IPS-18a (cell line): ENCODE measurements around the gene BRWD1.

ENCODE experiments used
- H3K27ac ChIP-seq: one replicate; pipeline ENCODE4 v1.5.1; 2013; ENCODE audit warnings: low read length
- H3K27me3 ChIP-seq: one replicate; pipeline ENCODE4 v1.6.1; 2013; ENCODE audit warnings: mild to moderate bottlenecking, low read length; ENCODE audit not compliant: control insufficient read depth, insufficient read depth
- H3K36me3 ChIP-seq: one replicate; pipeline ENCODE4 v1.6.1; 2013; ENCODE audit warnings: low read depth, low read length; ENCODE audit not compliant: control insufficient read depth
- H3K4me1 ChIP-seq: one replicate; pipeline ENCODE4 v1.6.1; 2013; ENCODE audit warnings: low read depth, low read length; ENCODE audit not compliant: control insufficient read depth
- H3K4me3 ChIP-seq: one replicate; pipeline ENCODE4 v1.5.1; 2013; ENCODE audit warnings: low read length
- H3K9ac ChIP-seq: one replicate; pipeline ENCODE4 v1.6.1; 2013; ENCODE audit warnings: mild to moderate bottlenecking, low read length, moderate library complexity
- H3K9me3 ChIP-seq: one replicate; pipeline ENCODE4 v1.6.1; 2013; ENCODE audit warnings: low read depth, low read length; ENCODE audit not compliant: control insufficient read depth

The BRWD1 gene

GRCh38 chr21:39216290-39216689 lies 97.1 kb downstream of the BRWD1 start:
- Histone ChIP-seq H3K27me3 (no peaks in the 10 kb centered on the region), H3K9me3 (no peaks in the 10 kb centered on the region), H3K4me3 (no peak overlapping the region), H3K27ac (no peak overlapping the region), H3K9ac (no peak overlapping the region), H3K36me3 (peaks cover 42% of the 10 kb centered on the region), H3K4me1 (no peaks in the 10 kb centered on the region)

- H3K9me3 ChIP-seq, result no peaks in the 10 kb centered on the region
- H3K4me3 ChIP-seq, result no peak overlapping the region
- H3K4me1 ChIP-seq, result no peaks in the 10 kb centered on the region
- peaks cover 54% of the 10 kb centered on the region for H3K36me3 ChIP-seq
- H3K9ac ChIP-seq, result no peak overlapping the region
- H3K27me3 ChIP-seq, result no peaks in the 10 kb centered on the region
- H3K27ac ChIP-seq, result no peak overlapping the region
These were observed 98.4 kb downstream of the BRWD1 start for GRCh38 chr21:39215078-39215477.

GRCh38 chr21:39209334-39209688 lies 104.1 kb downstream of the BRWD1 start:
- no peak overlapping the region for H3K27ac ChIP-seq
- H3K9ac ChIP-seq, result no peak overlapping the region
- H3K4me1 ChIP-seq, result no peaks in the 10 kb centered on the region
- H3K9me3 ChIP-seq, result no peaks in the 10 kb centered on the region
- peaks cover 78% of the 10 kb centered on the region for H3K36me3 ChIP-seq
- H3K27me3 ChIP-seq, result no peaks in the 10 kb centered on the region
- no peak overlapping the region for H3K4me3 ChIP-seq

GRCh38 chr21:39208624-39209333 lies 104.7 kb downstream of the BRWD1 start:
- H3K9me3 ChIP-seq, result no peaks in the 10 kb centered on the region
- H3K27me3 ChIP-seq, result no peaks in the 10 kb centered on the region
- H3K36me3 ChIP-seq, result peaks cover 78% of the 10 kb centered on the region
- no peak overlapping the region for H3K27ac ChIP-seq
- no peaks in the 10 kb centered on the region for H3K4me1 ChIP-seq
- H3K4me3 ChIP-seq, result no peak overlapping the region
- H3K9ac ChIP-seq, result no peak overlapping the region

GRCh38 chr21:39204134-39204533 lies 109.3 kb downstream of the BRWD1 start:
- Histone ChIP-seq H3K4me3 (no peak overlapping the region), H3K27ac (no peak overlapping the region), H3K9me3 (no peaks in the 10 kb centered on the region), H3K9ac (no peak overlapping the region), H3K27me3 (no peaks in the 10 kb centered on the region), H3K4me1 (no peaks in the 10 kb centered on the region), H3K36me3 (peaks cover 70% of the 10 kb centered on the region)

- Histone ChIP-seq H3K36me3 (peaks cover 78% of the 10 kb centered on the region), H3K4me1 (no peaks in the 10 kb centered on the region), H3K9me3 (no peaks in the 10 kb centered on the region), H3K27ac (no peak overlapping the region), H3K4me3 (no peak overlapping the region), H3K9ac (no peak overlapping the region), H3K27me3 (no peaks in the 10 kb centered on the region)
These were observed 114.6 kb downstream of the BRWD1 start for GRCh38 chr21:39198800-39199199.

- Histone ChIP-seq H3K27ac (no peak overlapping the region), H3K27me3 (no peaks in the 10 kb centered on the region), H3K9ac (no peak overlapping the region), H3K36me3 (peaks cover 73% of the 10 kb centered on the region), H3K4me1 (no peaks in the 10 kb centered on the region), H3K9me3 (no peaks in the 10 kb centered on the region), H3K4me3 (no peak overlapping the region)
These were observed 115.8 kb downstream of the BRWD1 start for GRCh38 chr21:39197448-39198233.

GRCh38 chr21:39196838-39197237 lies 116.6 kb downstream of the BRWD1 start:
- Histone ChIP-seq H3K27me3 (no peaks in the 10 kb centered on the region), H3K4me1 (no peaks in the 10 kb centered on the region), H3K36me3 (peaks cover 65% of the 10 kb centered on the region), H3K9ac (no peak overlapping the region), H3K27ac (no peak overlapping the region), H3K4me3 (no peak overlapping the region), H3K9me3 (no peaks in the 10 kb centered on the region)

GRCh38 chr21:39196310-39196709 lies 117.1 kb downstream of the BRWD1 start:
- Histone ChIP-seq H3K4me1 (no peaks in the 10 kb centered on the region), H3K4me3 (no peak overlapping the region), H3K27ac (no peak overlapping the region), H3K9me3 (no peaks in the 10 kb centered on the region), H3K27me3 (no peaks in the 10 kb centered on the region), H3K9ac (no peak overlapping the region), H3K36me3 (peaks cover 60% of the 10 kb centered on the region)

- H3K9ac ChIP-seq, result no peak overlapping the region
- H3K27me3 ChIP-seq, result no peaks in the 10 kb centered on the region
- peaks cover 38% of the 10 kb centered on the region for H3K36me3 ChIP-seq
- H3K4me1 ChIP-seq, result no peaks in the 10 kb centered on the region
- H3K27ac ChIP-seq, result no peak overlapping the region
- H3K9me3 ChIP-seq, result no peaks in the 10 kb centered on the region
- no peak overlapping the region for H3K4me3 ChIP-seq
These were observed 120.1 kb downstream of the BRWD1 start for GRCh38 chr21:39193380-39193779.

GRCh38 chr21:39189857-39190604 lies 123.4 kb downstream of the BRWD1 start:
- no peaks in the 10 kb centered on the region for H3K27me3 ChIP-seq
- H3K4me3 ChIP-seq, result no peak overlapping the region
- H3K4me1 ChIP-seq, result no peaks in the 10 kb centered on the region
- no peak overlapping the region for H3K27ac ChIP-seq
- peaks cover 10% of the 10 kb centered on the region for H3K36me3 ChIP-seq
- H3K9me3 ChIP-seq, result no peaks in the 10 kb centered on the region
- no peak overlapping the region for H3K9ac ChIP-seq
